GM10248 (cell line): ENCODE measurements around the gene ARL14EP.

Experiments used
- CTCF ChIA-PET: fragments of 300-600 bp; sonication (Branson Sonifier 250); formaldehyde crosslinking; extraction: SDS; loops from one replicate; lab custom pipeline; 2021; ENCODE audit warnings: antibody characterized with exemption; lab: Yijun Ruan, JAX
- POLR2A ChIA-PET: fragments of 350-650 bp; sonication (Branson Sonifier 250); formaldehyde crosslinking; extraction: SDS; loops from one replicate; lab custom pipeline; 2020; ENCODE audit warnings: antibody characterized with exemption; lab: Yijun Ruan, JAX
- DNase-seq: peaks from one replicate; pipeline ENCODE4 v3.0.0; 2012; ENCODE audit errors: extremely low spot score
- CTCF ChIP-seq: IDR thresholded peaks from 2 replicates; pipeline ENCODE4 v1.5.1; 2012; ENCODE audit warnings: mild to moderate bottlenecking, low read depth; ENCODE audit errors: extremely low read depth, missing control alignments, control extremely low read depth

The ARL14EP gene

GRCh38 chr11:30311189-30311588, 11.7 kb upstream of the ARL14EP start:
- no peak for TF ChIP-seq CTCF
- ChIA-PET POLR2A (no interaction called here), CTCF (interaction anchor here (1.5 kb wide), 1 partner anchor 9 kb away, joined by 4 read pairs; no protein-coding TSS in a partner anchor)
- no peak for DNase-seq

- POLR2A ChIA-PET = no interaction called here
- CTCF ChIA-PET = interaction anchor here (1.5 kb wide), 1 partner anchor 8 kb away, joined by 4 read pairs; no protein-coding TSS in a partner anchor
- no peak for DNase-seq
- TF ChIP-seq CTCF = no peak
Measured at GRCh38 chr11:30312243-30312642, 10.7 kb upstream of the ARL14EP start.

- ChIA-PET POLR2A (no interaction called here), CTCF (interaction anchor here (1.1 to 5.8 kb wide), 6 partner anchors 8 to 185 kb away, joined by 3 to 38 read pairs (median 6); partner anchors contain the start of gene ARL14EP)
- no peak for TF ChIP-seq CTCF
- DNase-seq = no peak
Measured at GRCh38 chr11:30313580-30313979, 9.3 kb upstream of the ARL14EP start.

GRCh38 chr11:30314625-30315024, 8.3 kb upstream of the ARL14EP start:
- DNase-seq = no peak
- POLR2A ChIA-PET = no interaction called here
- peak; percentile 51 for TF ChIP-seq CTCF
- CTCF ChIA-PET = interaction anchor here (0.8 to 5.8 kb wide), 10 partner anchors 8 to 882 kb away, joined by 3 to 38 read pairs (median 6); partner anchors contain the start of gene ARL14EP

GRCh38 chr11:30316237-30316636, 6.7 kb upstream of the ARL14EP start:
- no peak for TF ChIP-seq CTCF
- CTCF ChIA-PET = interaction anchor here (0.7 to 5.8 kb wide), 11 partner anchors 8 to 973 kb away, joined by 3 to 38 read pairs (median 5); no protein-coding TSS in a partner anchor
- POLR2A ChIA-PET = no interaction called here
- no peak for DNase-seq

- no peak for TF ChIP-seq CTCF
- DNase-seq = no peak
- CTCF ChIA-PET = interaction anchor here (1.2 to 5.8 kb wide), 5 partner anchors 9 to 188 kb away, joined by 4 to 38 read pairs (median 5); no protein-coding TSS in a partner anchor
- POLR2A ChIA-PET = no interaction called here
Measured at GRCh38 chr11:30317030-30317429, 5.9 kb upstream of the ARL14EP start.
